GM18498 (cell line): ENCODE results near the gene MAP2K3.

Experiments used
- ATAC-seq: cut with Tn5 transposase; IDR thresholded peaks from one replicate; pipeline ENCODE4 v1.9.1; 2021; ENCODE audit warnings: mild to moderate bottlenecking, moderate library complexity; ENCODE audit not compliant: unreplicated experiment

MAP2K3 gene

GRCh38 chr17:21252796-21253645 is 31.5 kb upstream of the MAP2K3 start, which contains the start of gene NATD1:
TSS of gene NATD1 (minus strand) at chr17:21253410. CDS start at chr17:21253264, 146 bp downstream.
- ATAC-seq = peak; percentile 78

- peak; percentile 3 for ATAC-seq
These were observed 30.7 kb upstream of the MAP2K3 start for GRCh38 chr17:21253646-21254441.

- ATAC-seq = no peak
These were observed 25.9 kb upstream of the MAP2K3 start for GRCh38 chr17:21258593-21258992.

- ATAC-seq = no peak
These were observed 22.1 kb upstream of the MAP2K3 start for GRCh38 chr17:21262259-21262993.

GRCh38 chr17:21263376-21263775 is 21.1 kb upstream of the MAP2K3 start:
- ATAC-seq = no peak

- no peak for ATAC-seq
These were observed 15.8 kb upstream of the MAP2K3 start for GRCh38 chr17:21268596-21269188.

- no peak for ATAC-seq
These were observed 15.1 kb upstream of the MAP2K3 start for GRCh38 chr17:21269394-21269793.

DNA sequence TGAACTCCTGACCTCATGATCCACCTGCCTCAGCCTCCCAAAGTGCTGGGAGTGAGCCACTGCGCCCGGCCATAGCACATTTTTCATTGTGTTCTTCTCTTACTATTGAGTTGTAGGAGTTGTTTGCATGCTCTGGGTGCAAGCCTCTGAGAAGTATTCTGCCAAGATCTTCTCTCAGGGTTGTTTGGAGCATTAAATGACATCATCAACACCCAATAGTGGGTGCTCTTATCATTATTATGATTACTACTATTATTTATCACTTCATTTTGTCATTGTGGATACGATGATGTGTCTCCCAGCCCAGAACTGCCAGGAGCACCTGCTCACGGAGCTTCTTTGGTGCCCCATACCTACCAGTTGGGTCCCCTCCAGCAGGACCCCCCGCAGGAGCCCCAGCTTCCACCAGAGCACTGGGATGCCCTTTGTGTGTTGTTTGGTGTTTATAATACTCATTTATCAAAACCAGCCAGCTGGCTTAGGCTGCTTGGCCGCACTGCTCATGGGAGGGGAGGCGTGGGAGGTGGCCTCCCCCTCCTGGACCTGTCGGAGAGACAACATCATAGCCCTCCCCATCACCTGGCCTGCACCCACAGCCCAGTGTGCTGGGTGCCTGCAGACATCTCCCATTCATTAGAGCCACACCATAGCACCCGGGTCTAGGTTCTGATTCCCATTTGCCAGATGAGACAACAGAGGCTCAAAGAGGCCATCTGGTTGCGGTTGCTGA is 12.9 kb upstream of the MAP2K3 start:
- ATAC-seq = no peak

- ATAC-seq = no peak
These were observed 12.3 kb upstream of the MAP2K3 start for GRCh38 chr17:21272250-21272649.

- ATAC-seq = no peak
These were observed 11.4 kb upstream of the MAP2K3 start for GRCh38 chr17:21272881-21273792.

DNA sequence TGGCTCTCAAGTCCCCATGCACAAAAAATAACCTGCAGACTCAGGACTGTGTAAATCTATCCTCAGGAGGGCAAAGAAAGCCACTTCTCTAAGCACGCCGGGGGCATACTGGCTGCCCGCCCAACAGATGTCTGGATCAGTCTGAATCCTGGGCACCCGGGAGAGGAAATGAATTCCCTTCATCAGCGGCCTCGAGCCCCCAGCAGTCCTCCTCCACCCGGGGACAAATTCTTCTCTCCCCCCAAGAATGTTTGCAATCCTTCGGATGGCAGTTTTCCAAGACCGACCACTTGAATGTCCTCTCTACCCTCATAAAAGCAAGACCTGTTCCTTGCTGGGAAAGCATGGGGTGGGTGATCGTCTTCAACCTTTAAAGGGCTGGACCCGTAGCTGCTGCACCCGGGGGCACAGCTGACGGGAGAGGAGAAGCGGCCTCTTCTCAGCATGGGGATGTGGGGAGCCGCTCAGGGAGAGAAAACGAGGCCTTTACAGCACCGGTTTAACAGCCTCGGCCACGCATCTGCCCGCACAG is 9.4 kb upstream of the MAP2K3 start:
- peak; percentile 12 for ATAC-seq

- ATAC-seq = peak; percentile 96
These were observed 8.8 kb upstream of the MAP2K3 start for GRCh38 chr17:21275579-21276263.

DNA sequence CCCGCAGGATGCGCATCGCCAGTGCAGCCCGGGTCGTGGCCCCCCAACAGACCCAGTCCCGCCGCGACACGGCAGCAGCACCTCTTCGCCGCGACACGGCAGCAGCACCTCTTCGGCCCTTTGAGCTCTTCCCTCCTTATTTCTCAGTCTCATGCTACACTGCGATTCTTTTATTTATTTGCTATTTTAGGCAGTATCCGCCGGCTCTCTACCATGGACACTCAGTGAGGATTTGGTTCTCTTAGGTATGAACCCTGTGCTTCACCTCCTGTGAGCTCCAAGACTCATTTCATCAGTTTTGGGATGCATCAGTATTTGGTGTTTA is 8.3 kb upstream of the MAP2K3 start:
- ATAC-seq = no peak

GRCh38 chr17:21277332-21277731 is 7.2 kb upstream of the MAP2K3 start:
- ATAC-seq = no peak

DNA sequence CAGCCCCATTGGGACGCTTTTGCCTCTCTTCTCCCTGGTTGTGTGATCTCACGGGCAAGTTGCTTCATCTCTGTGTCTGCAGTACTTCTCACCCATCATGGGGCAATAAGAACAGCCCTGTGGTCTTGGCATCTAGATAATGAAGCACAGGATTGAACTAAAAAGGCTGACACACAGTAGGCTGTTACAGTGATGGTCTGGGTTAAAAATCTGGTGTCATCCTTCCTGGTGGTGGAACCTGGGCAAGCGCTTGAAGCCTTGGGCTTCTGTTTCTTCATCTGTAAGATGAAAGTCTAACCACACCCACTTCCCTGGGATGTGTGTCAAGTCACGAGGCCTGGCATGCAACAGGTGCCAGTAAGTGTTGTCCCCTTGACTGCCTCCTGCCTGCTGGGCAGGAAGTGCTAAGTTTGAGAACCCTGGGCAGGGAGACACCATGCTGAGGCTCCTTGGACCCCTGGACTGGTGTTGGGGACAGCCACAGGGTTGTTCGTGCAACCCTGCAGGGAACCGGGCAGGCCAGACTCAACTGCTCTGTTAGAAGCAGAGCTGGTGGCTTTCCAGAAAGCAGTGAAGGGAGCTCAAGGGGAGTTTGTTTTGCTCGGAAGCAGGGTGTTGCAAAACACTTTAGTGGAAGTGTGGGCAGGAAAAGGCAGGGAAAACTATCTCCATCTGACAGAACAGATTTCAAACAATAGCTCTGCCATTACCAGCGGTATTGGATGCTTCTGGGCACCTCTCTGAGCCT is 5.9 kb upstream of the MAP2K3 start:
- ATAC-seq = no peak

GRCh38 chr17:21279198-21279535 is 5.3 kb upstream of the MAP2K3 start:
- no peak for ATAC-seq

DNA sequence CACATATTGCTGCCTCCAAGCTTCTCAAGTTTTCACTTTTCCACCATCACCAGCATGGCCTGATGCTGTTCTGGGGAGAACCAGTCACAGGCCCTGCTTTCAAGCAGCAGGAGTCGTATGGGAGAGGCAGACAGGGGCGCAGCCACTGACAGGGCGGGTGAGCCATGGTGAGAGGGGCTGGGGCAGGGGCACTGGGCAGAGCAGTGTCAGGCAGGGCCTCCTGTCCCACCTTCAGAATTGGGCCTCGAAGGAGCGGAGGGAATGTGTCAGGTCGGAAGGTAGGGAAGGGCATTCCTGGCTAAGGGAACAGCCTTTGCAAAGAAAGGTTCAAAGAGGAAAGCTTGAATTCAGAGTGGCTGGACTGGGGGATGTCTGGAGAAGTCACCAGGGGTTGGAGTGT is 4.9 kb upstream of the MAP2K3 start:
- no peak for ATAC-seq

GRCh38 chr17:21280081-21280518 is 4.4 kb upstream of the MAP2K3 start:
- ATAC-seq = peak; percentile 29
